AG08396 (cell line): ENCODE results near the gene MRPL27.

ENCODE experiments used
- DNase-seq: peaks from one replicate; pipeline ENCODE4 v3.0.0; 2012; ENCODE audit warnings: low spot score, mixed read lengths

MRPL27 gene

DNA sequence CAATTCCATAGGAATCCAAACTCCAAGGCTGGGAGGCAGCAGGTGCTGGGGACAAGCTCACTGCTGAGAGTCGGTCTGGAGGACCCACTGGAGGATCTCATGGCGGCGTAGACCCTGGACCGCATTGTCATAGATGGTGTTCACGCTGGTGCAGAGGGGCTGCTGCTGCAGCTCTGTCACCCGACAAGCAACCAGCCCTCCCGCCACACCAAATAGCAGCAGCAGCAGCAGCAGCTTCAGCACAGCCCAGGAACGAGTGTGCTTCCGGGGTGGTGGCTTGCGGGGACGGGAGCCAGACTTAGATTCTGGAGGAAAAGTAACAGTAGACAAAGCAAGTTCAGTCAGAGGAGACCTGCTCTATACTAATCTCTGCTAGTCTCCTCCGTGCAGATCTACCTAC lies 9.9 kb upstream of the MRPL27 start:
- no peak for DNase-seq

DNA sequence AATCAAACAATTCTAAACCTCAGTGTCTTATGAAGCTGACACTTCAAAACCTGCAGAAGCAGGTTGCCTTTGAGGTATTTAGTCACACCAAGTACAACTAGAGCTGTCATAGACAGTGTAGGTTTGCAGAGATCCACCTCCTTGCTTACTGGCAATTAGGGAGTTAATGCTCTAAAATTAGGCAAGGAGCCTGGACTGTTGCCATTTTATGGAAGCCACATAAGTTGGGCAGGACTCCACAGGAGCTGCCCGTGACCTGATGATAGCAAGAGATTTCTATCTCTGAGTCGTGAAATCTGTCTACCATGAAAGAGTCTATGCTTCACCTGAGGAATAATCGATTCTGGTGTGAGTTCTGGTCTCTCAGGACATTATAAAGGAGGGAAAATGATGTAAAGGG lies 8.9 kb upstream of the MRPL27 start:
- DNase-seq: no peak

DNA sequence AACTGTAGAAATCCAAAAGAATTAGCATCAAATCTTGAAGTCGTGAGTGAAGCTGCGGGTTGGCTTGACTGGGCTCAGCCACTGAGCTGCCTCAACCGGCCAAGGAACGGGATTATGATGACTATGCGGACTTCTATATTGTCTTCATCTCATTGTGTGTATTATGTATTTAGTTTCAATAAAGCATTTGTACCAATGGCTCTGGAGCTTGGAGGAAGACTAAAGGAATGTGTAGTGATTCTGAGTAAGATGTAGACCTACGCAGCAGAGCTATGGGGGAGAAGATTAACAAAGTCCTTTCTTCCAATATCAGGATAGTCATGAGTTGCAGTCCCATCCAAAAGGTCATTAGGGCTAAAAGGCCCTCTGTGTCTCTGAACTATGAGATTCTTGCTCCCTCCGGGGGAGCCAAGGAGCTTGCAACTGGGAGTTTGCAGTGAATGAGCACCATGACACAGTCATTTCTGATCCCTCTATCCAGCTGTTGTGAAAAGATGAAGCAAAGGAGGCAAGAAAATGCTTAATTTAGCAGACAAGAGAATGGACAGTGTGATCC lies 8.4 kb upstream of the MRPL27 start:
- DNase-seq: no peak

DNA sequence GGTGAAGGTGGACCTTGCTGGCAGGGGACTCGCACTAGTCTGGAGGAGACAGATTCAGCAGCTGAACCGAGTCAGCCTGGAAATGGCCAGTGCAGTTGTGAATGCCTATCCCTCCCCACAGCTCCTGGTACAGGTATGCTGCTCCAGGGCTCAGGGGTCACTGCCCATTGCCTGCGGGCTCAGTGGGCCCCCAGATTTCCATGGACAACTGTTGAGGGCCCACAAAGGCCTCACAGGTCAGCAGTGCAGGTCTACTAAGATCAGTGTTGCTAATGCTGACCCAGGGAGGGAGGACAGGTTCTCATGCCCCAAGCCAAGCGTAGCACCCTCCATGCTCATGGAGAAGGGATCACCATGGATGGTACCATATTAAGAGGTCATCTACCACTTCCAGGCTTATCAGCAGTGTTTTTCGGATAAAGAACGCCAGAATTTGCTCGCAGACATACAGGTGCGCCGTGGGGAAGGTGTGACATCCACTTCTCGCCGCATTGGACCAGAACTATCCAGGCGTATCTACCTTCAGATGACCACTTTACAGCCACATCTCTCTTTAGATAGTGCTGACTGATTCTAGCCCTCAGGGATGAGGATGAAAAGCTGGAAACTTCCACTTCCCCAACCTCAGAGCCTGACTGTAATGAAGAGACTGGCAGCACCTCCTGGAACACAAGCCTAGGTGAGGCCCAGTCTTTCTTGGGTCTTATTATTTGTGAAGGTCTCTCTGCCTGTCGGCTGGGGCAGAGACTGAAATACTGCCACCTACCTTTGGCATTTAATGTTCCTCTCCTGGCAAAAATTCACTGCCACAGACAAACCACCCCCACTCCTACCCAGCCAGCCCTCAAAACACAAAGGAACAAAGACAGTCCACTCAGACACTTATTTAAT lies 7.6 kb upstream of the MRPL27 start:
- no peak for DNase-seq

DNA sequence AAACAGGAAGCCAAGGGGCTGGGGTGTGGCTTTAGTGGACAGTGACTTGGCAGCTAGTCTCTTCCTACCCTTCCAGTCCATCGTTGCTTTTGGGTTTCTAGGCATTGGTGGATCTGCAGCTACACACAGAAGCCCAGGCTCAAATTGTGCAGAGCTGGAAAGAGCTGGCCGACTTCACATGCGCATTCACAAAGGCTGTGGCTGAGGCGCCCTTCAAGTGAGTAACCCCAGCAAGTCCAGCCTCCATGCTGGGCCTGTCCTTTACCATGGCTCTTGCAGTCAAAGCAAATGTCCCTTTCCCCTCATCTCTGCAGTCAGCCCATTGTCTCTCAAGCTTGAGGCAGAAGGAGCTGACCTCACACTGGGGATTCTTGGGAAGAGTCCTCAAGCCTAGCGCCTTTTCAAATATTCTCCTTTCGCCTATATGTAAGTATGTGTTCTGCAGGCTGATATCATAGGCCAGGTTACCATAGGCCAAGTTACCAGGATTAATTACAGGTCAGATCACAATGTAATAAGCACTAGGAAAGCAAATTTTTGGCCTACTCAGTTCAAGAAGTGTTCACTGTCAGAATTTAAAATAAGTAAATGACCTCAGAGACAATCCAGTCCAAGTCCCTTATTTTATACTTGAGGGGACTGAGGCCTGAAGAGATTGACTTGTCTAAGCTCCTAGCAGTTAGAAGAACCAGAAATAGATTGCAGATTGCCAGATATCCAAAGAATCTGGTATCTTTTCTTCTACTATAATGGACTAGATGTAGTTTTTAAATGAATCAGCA lies 6.6 kb upstream of the MRPL27 start:
- DNase-seq: no peak

DNA sequence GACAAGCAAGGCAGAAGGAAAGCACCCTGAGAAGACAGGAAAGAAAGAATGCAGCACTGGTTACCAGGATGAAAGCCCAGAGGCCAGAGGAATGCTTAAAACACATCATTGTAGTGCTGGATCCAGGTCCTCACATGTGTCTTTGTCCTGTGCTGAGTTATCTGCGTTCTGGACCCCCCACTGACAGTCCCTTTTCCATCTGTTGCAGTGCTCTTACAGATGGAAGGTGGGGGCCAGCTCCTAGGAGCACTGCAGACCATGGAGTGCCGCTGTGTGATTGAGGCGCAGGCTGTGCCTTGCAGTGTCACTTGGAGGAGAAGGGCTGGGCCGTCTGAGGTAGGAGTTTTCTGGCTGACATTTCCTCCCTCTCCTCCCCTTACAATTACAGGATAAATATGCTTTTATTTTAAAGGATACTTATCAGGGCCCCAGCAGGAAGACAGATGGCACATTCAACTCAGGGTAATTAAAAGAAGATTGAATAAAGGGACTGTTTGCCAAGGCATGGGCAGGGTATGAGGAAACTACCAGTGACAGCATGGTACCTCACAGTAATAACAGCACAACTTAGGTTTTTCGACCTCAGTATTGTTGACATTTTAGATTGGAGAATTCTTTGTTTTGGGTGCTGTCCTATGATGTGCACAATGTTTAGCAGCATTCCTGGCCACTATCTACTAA lies 3.0 kb upstream of the MRPL27 start:
- DNase-seq: no peak

DNA sequence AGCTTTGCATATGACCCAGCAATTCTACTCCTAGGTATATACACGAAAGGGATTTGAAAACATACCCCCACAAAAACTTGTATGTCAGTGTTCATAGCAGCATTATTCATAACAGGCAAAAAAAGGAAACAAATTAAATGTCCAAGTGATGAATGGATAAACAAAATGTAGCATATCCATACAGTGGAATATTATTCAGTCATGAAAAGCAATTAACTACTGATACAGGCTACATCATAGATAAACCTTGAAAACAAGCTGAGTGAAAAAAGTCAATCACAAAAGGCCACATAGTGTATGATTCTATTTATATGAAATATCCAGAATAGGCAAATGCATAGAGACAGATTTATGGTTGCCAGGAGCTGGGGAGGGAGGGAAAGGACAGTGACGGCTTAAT lies 721 bp upstream of the MRPL27 start:
- no peak for DNase-seq

DNA sequence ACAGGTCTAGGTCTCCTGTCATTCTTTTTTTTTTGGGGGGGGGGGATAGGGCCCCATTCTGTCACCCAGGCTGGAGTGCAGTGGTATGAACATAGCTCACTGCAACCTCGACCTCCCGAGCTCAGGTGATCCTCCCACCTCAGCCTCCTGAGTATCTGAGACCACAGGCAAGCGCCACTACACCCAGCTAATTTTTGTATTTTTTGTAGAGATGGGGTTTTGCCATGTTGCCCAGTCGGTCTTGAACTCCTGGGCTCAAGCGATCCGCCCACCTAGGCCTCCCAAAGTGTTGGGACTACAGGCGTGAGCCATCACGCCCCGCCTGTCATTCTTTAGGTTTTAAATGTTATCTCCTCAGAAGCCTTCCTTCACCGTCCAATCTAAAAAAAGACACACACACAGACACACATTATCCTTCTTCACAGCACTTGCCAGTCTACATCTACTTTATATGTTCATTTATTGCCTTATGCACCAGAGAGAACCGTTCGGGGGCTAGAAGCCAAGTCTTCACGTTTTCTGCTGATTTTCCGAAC lies 694 bp downstream of the MRPL27 start:
- DNase-seq: no peak

DNA sequence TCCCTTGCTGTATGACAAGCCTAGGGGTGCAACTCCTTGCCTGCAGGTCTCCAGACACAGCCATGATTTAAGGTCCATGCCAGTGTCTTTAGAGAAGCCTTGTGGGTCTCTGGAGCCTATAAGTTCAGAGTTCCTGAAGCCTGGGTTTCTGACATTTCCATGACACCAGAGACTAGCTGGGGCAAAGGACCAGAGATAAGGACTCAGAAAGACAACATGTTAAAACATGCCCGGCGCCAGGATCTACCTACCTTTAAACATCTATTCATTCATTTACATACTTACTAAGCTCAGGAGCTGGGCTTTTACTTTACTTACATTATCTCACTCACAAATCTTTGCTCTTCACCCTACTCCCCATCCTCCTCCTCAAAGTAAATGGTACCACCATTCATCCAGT lies 1.5 kb downstream of the MRPL27 start:
- DNase-seq: no peak

DNA sequence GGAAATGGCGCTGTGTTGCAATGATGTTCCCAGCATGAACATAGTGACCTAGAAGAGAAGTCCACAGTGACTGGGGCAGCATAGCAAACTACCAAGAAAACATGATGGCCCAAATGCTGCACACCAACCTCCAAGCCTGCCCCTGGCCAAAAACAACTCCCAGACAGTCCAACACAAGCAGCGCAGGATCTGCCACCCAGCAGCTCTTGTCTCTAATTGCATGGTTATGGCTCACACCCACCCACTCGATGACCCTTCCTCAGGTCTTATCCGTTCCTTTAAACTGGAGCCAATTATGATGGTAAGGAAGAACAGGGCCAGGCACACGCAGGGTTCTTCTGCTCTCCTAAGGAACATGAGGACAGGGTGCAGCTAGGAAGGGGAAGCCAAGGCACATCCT lies 2.9 kb downstream of the MRPL27 start:
- no peak for DNase-seq

DNA sequence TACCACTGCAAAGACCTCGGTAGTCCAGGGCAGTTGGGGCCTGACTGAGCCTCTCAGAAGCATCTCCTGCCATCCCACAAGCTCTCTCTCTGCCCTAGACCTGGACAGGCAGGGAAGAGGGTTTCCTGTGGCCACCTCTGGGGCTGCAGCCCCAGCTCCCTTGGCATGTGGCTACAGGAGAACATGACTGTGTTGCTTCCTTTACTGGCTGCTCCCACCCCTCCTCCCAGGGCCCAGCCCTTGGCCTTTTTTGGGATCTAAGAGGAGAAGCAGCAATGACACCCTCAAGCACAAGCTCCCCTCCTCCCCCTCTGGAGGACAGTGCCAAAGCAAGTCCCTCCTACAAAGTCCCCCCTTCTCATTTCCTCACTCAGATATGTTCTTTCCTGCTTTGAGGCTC lies 5.6 kb downstream of the MRPL27 start:
- DNase-seq: no peak

DNA sequence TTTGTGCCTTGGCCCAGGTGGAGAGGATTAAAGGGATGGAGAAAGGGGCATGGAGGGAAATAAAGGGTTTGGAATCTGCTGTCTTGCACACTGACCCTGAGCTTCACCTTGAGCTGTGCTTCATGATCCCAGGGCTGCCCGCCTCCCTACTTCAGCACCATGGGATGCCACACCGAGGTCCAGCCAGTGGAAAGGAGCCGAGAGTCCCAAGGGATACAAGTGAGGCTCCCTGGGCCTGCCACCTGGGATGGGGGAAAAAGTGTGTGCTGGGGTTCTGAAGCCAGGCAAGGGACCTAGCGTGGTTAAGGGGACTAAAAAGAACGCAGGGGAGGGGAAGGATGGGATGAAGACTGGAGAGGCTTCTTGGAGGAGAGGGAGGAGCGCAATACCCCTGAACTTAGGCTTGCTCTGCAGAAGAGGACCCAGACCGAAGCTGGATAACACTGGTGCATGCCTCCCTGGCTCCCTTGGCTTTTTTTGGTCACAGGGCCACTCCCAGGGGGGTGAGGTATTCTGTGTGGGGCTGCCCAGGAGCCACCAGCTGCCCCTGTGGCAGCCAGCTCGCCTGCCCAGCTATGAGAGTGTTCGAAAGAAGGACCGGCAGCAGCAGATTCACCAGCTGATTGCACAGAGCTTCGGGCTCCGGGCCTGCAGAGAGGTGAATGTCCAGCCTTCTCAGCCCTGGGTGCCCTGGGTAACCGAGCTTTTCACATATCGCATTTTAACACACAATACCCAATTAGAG lies 7.2 kb downstream of the MRPL27 start:
- no peak for DNase-seq

DNA sequence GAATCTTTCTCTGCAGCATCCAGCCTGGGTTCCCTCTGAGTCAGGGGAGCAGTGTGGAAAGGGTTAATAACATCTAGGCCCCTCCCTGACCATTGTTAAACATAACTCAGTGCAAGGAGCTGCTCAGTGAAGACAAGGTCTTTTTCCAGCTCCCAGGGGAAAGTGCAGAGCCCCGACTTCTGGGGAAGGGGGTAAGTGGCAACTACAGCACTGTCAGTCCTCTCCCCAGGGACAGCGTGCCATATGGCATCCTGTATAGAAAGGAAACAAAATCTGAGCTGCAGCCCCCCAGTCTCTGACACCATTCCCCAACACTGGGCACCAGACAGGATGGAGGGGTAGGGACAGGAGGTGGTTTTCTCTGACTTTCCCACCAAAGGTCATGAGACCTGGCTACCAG lies 7.8 kb downstream of the MRPL27 start:
- DNase-seq: no peak

DNA sequence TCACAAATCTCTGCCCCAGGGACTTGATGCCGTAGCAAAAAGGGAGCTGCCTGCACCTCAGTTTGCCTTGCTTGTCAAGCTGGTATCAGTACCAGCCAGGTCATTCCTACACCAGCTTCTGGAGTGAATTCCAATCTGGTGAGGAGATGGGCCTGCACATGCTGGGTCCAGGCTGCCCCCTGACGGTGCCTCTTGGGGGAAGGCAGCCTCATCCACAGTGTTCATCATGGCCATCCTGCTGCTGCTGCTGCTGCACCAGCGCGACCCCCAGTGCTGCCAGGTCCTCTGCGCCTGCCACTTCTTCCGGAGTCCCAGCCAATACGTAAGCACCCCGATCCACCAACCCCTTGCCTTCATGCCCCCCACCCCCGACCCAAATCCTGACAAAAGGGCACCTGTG lies 8.3 kb downstream of the MRPL27 start:
- DNase-seq: peak; percentile 68

DNA sequence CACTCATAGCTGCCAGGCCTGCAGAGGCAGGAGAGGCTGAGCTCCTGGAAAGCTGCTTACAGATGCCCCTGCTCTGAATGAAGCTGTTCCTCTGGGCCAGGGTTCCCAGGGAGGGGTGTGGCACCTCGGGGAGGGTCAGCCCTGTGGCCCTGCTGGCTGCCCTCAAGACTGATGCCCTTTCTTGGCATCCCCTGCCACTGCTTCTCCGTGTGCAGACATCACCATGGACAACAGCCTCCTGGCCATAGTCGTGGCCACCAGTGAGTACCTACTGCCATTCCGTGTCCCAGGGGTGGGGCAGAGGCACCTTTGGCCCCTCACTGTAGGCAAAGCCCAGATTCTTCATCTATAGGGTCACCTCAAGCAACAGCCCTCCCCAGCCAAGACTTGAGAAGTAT lies 8.9 kb downstream of the MRPL27 start:
- no peak for DNase-seq

DNA sequence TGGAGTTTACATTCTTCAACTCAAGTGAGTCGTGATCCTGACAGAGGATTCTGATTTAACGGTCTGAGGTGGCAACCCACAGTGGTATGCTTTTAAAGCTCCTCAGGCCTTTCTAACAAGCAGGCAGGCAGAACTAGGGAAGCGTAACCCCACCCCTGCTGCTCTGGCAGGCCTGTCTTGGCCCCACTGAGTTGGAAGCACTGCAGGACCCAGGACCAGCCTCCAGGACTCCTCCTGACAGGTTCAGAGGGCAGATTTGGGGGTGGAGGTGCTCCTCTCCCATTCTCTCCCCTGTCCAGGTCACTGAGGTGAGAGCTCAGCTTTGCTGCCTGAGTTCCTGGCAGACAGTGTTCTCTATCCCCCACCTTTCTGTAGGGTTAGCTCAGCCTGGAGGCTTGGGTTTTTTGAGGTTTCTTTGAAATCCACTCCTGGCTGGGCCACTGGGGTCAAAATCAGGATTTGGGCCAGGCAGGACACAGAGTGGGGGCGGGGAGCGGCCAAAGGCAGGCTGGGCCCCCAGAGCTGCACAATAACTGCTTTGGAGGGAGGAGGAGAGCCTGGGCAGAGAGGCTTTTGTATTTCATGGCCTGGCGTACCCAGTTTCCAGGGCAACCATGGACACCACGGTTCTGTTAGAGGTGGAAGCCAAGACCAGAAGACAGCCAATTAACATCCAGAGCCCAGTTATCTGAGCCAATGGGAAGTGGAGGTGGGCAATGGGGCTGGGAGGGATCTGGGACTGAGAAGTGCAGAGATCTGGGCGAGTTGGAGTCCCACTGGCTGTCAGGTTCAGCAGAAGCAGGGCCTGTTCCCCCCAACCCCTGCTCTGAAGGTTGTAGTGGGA lies 9.5 kb downstream of the MRPL27 start:
- DNase-seq: peak; percentile 71

DNA sequence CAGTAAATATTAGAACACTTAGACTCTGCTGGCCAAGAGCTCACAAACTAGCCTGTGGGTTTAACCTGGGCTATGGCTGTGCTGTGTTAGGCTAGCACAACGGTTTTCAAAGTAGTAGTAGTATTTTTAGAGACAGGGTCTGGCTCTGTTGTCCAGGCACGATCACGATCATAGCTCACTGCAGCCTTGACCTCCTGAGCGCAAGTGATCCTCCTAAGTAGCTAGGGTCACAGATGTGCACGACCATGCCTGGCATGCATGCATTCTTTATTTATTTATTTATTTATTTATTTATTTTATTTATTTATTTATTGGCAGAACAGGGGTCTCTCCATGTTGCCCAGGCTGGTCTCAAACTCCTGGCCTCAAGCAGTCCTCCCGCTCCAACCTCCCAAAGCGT lies 10.3 kb downstream of the MRPL27 start:
- DNase-seq: no peak

DNA sequence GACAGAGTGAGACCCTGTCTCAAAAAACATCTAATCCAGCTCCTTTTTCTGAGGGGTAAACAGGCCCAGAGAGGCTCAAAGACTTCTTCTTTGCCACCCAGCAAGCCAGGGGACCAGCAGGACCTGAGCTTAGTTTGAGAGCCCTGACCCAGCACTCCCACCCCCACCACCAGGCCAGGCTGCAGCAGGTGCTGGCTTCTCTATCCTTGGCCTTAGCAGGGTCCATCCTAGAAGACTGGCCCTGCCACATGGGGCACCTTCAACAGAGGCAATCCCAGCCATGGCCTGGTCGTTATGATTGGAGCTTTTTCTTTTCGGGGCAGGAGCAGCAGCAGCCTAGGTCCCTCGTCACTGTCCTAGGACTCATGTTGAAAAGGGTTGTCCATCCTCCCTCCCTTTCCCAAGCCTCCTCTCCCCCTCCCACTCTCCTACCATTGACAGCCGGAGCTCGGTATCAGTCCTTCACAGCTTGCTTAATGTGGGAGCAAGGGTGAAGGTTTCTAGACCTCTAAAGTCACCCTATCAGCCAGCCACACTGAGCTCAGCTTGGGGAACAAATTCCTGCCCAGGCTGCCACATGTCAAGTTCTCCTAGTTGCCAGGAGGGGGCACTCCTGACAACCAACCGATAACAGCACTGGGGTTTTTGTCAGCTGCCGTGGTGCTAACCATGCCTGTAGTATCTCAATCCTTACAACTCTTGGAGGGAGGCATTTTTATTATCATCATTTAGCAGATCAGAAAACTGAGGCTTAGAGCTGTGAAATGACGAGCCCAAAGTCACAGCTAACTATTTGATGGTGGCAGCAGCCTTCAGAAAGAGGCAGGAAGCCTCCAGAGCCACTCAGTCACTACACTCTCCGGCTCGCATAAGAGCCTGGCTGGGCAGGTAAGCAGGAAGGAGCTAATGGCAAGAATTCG lies 11.2 kb downstream of the MRPL27 start:
- DNase-seq: peak; percentile 84

DNA sequence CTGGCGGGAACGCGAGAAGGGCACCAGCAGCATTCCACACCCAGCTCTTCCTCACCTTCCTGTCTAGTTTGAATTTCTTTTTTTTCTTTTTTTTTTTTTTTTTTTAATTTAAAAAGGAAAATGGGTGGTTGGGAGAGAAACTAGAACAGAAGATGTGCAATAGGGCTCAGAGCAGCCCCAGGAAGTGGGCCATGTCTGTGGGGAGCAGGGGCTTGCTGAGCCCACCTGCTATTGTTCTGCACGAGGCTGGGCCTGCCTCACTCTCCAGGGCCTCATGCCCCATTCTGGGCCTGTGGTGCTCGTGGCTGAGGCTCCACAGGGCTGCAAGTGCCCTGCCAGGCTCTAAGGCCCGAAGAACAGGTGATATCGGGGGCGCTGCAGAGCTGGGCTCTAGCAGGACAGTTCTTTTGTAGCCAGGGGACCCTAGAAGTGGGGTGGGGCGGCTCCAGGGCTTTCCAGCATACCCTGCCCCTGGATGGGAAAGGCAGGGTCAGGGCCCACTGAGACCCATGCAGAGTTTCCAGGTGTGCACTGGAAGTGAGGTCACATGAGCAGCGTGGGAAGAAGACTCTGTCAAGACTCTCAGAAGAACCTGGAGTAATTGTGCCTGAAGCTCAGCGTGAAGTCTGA lies 12.4 kb downstream of the MRPL27 start:
- no peak for DNase-seq
